CD14-positive monocyte (primary cell): ENCODE results near the gene KRTAP5-3. TPM values are rescaled to one million over a fixed set of nuclear protein-coding genes. Genes with fewer than 3 reads are reported as not detected.

Experiments
- DNase-seq, 3 donors: peaks; one replicate each; pipeline ENCODE4 v3.0.0-alpha.2; 2011 to 2022
- H2AFZ ChIP-seq: 2 replicates; pipeline ENCODE4 v1.6.0; 2012; ENCODE audit warnings: mild to moderate bottlenecking, low read depth, low read length, inconsistent platforms; ENCODE audit not compliant: insufficient read depth, poor library complexity, severe bottlenecking
- H3K27ac ChIP-seq, 2 donors: 1 replicate in 1 of 2; 2 replicates in 1 of 2; pipeline ENCODE4 v1.5.1; 2012 to 2013; ENCODE audit warnings: low read length in 2 of 2, control low read depth in 1 of 2, inconsistent platforms in 1 of 2, low read depth in 1 of 2, mild to moderate bottlenecking in 1 of 2
- H3K27me3 ChIP-seq, 2 donors: one replicate each; pipeline versions ENCODE4 v1.6.0 to v1.6.1; 2011 to 2013; ENCODE audit warnings: low read length in 2 of 2; ENCODE audit not compliant: control insufficient read depth in 2 of 2, insufficient read depth in 2 of 2
- H3K36me3 ChIP-seq, 2 donors: replicated peaks in 1 of 2; 1 replicate in 1 of 2; 2 replicates in 1 of 2; pipeline versions ENCODE4 v1.5.1 to v1.6.1; 2012 to 2013; ENCODE audit warnings: low read length in 2 of 2, control low read depth in 1 of 2, inconsistent platforms in 1 of 2, mild to moderate bottlenecking in 1 of 2; ENCODE audit not compliant: insufficient read depth in 2 of 2, control insufficient read depth in 1 of 2
- H3K4me1 ChIP-seq, 2 donors: 1 replicate in 1 of 2; 2 replicates in 1 of 2; pipeline versions ENCODE4 v1.5.1 to v1.6.1; 2012 to 2013; ENCODE audit warnings: low read length in 2 of 2, control low read depth in 1 of 2, inconsistent platforms in 1 of 2, mild to moderate bottlenecking in 1 of 2, moderate library complexity in 1 of 2; ENCODE audit not compliant: insufficient read depth in 2 of 2, control insufficient read depth in 1 of 2
- H3K4me2 ChIP-seq: replicated peaks from 2 replicates; pipeline ENCODE3; 2012; ENCODE audit warnings: low read length, moderate library complexity, mild to moderate bottlenecking; ENCODE audit not compliant: poor library complexity, severe bottlenecking; ENCODE audit errors: extremely low read depth
- H3K4me3 ChIP-seq, 3 experiments: fragments of 200-600 bp in 1 of 3; sonication (generic) in 1 of 3; replicated peaks in 1 of 3; 1 replicate in 2 of 3; 2 replicates in 1 of 3; pipeline ENCODE4 v1.5.1; 2011 to 2013; ENCODE audit warnings: low read length in 3 of 3, mild to moderate bottlenecking in 3 of 3, control low read depth in 2 of 3, low read depth in 2 of 3, inconsistent platforms in 1 of 3, moderate library complexity in 1 of 3
- H3K79me2 ChIP-seq: 2 replicates; pipeline ENCODE4 v1.6.0; 2012; ENCODE audit warnings: mild to moderate bottlenecking, control low read depth, inconsistent platforms, low read length, moderate library complexity; ENCODE audit not compliant: insufficient read depth
- H3K9ac ChIP-seq: 2 replicates; pipeline ENCODE4 v1.6.0; 2017; ENCODE audit warnings: low read length, mild to moderate bottlenecking; ENCODE audit not compliant: insufficient read depth, poor library complexity, severe bottlenecking
- H3K9me3 ChIP-seq, 2 donors: replicated peaks in 1 of 2; 1 replicate in 1 of 2; 2 replicates in 1 of 2; pipeline versions ENCODE4 v1.5.1 to v1.6.1; 2012 to 2013; ENCODE audit warnings: low read length in 2 of 2, control low read depth in 1 of 2; ENCODE audit not compliant: control insufficient read depth in 1 of 2, insufficient read depth in 1 of 2
- H4K20me1 ChIP-seq: 2 replicates; pipeline ENCODE4 v1.6.0; 2012; ENCODE audit warnings: mild to moderate bottlenecking, low read length, control low read depth, moderate library complexity; ENCODE audit not compliant: insufficient read depth
- H3K27ac Mint-ChIP-seq, 7 donors: one replicate each; pipeline ENCODE4 v1.8.0; 2020; ENCODE audit warnings: mild to moderate bottlenecking in 7 of 7, mixed read lengths in 7 of 7, moderate library complexity in 6 of 7, inconsistent platforms in 2 of 7
- H3K27me3 Mint-ChIP-seq, 3 donors: one replicate each; pipeline ENCODE4 v1.8.0; 2021 to 2022; ENCODE audit warnings: low read depth in 3 of 3, mild to moderate bottlenecking in 3 of 3, mixed read lengths in 3 of 3, moderate library complexity in 3 of 3, inconsistent platforms in 1 of 3
- H3K36me3 Mint-ChIP-seq, 2 donors: one replicate each; pipeline ENCODE4 v1.8.0; 2020; ENCODE audit warnings: mixed read lengths in 2 of 2, inconsistent platforms in 1 of 2, mild to moderate bottlenecking in 1 of 2
- H3K4me1 Mint-ChIP-seq: one replicate; pipeline ENCODE4 v1.8.0; 2020; ENCODE audit warnings: mild to moderate bottlenecking, mixed read lengths
- H3K4me3 Mint-ChIP-seq, 2 donors: one replicate each; pipeline ENCODE4 v1.8.0; 2020; ENCODE audit warnings: mild to moderate bottlenecking in 2 of 2, mixed read lengths in 2 of 2, moderate library complexity in 1 of 2
- H3K9me3 Mint-ChIP-seq, 7 donors: one replicate each; pipeline ENCODE4 v1.8.0; 2020 to 2022; ENCODE audit warnings: mixed read lengths in 7 of 7, mild to moderate bottlenecking in 6 of 7, moderate library complexity in 6 of 7, inconsistent platforms in 2 of 7
- CTCF ChIP-seq: fragments of 200-600 bp; IDR thresholded peaks from one replicate; pipeline ENCODE4 v1.8.0; 2022; ENCODE audit warnings: antibody characterized with exemption, mild to moderate bottlenecking
- WGBS: methylation state at CpG from one replicate; pipeline ENCODE4 v1.1.5; 2013; ENCODE audit warnings: missing lambda C conversion rate; ENCODE audit not compliant: insufficient coverage; 5-methylcytosine and 5-hydroxymethylcytosine counted together
- intact Hi-C, 2 donors: fragments of 100-400 bp; cut with micrococcal nuclease; formaldehyde crosslinking; loops; one replicate each; pipeline versions ENCODE4 v1.15.0 to v1.15.1; 2023
- polyA plus RNA-seq, 3 donors: library from polyadenylated mRNA; depleted of rRNA in 1 of 3; unstranded in 2 of 3; stranded (reverse) in 1 of 3; fragments of 300-500 nt in 2 of 3; fragments of >200 nt in 1 of 3; fragmentation: Illumina TruSeq in 2 of 3; gene quantifications; 1 replicate in 2 of 3; 2 replicates in 1 of 3; pipeline ENCODE4 v1.2.3, GENCODE V29; 2012 to 2021

Gene KRTAP5-3
- polyA plus RNA-seq, 3 donors: not detected

GRCh38 chr11:1652771-1653540, 44.7 kb upstream of the KRTAP5-3 start:
- Mint-ChIP-seq H3K27me3 (peaks cover 15 to 40% (median 19%) of the 10 kb centered on the region in 3 donors), H3K27ac (no peak overlapping the region)
- H3K4me2 ChIP-seq: no peak overlapping the region

GRCh38 chr11:1652442-1652770, 44.1 kb upstream of the KRTAP5-3 start:
- Histone ChIP-seq H4K20me1 (no peaks in the 10 kb centered on the region), H3K4me3 (no peak overlapping the region), H3K9me3 (no peaks in the 10 kb centered on the region), H3K79me2 (no peaks in the 10 kb centered on the region), H2AFZ (no peak overlapping the region), H3K9ac (no peak overlapping the region), H3K27me3 (peaks cover 0 to 18% of the 10 kb centered on the region in 2 donors), H3K4me2 (no peak overlapping the region), H3K27ac (no peak overlapping the region), H3K36me3 (no peaks in the 10 kb centered on the region), H3K4me1 (no peaks in the 10 kb centered on the region)
- WGBS: 55% methylated on average over 20 of the region's 20 CpGs
- H3K4me1 Mint-ChIP-seq: peaks cover 3% of the 10 kb centered on the region
- peaks cover 14 to 36% (median 14%) of the 10 kb centered on the region in 3 donors for H3K27me3 Mint-ChIP-seq
- no peaks in the 10 kb centered on the region for H3K36me3 Mint-ChIP-seq
- intact Hi-C loops: loop anchor here (2.0 to 5.0 kb wide), 3 partner anchors 40 to 505 kb away; no protein-coding TSS in a partner anchor
- DNase-seq: no peak
- H3K27ac Mint-ChIP-seq: no peak overlapping the region
- TF ChIP-seq CTCF: no peak
- H3K9me3 Mint-ChIP-seq: no peaks in the 10 kb centered on the region
- H3K4me3 Mint-ChIP-seq: peak overlapping the region in 1 of 2 donors; percentile 7

More at GRCh38 chr11:1652771-1653540, 44.7 kb upstream of the KRTAP5-3 start:
- DNase-seq: peak; percentile 51 to 61 (median 56)
- Histone ChIP-seq H3K4me1 (no peaks in the 10 kb centered on the region), H4K20me1 (no peaks in the 10 kb centered on the region), H3K36me3 (no peaks in the 10 kb centered on the region), H3K9me3 (no peaks in the 10 kb centered on the region), H2AFZ (no peak overlapping the region), H3K79me2 (no peaks in the 10 kb centered on the region), H3K27me3 (peaks cover 0 to 18% of the 10 kb centered on the region in 2 donors), H3K27ac (no peak overlapping the region), H3K4me3 (no peak overlapping the region), H3K9ac (no peak overlapping the region)
- Mint-ChIP-seq H3K4me3 (peak overlapping the region in 1 of 2 donors; percentile 51), H3K4me1 (peaks cover 3% of the 10 kb centered on the region), H3K36me3 (no peaks in the 10 kb centered on the region), H3K9me3 (no peaks in the 10 kb centered on the region)
- intact Hi-C loops: loop anchor here (2.0 to 5.0 kb wide), 3 partner anchors 39 to 504 kb away; no protein-coding TSS in a partner anchor
- peak; percentile 98 for TF ChIP-seq CTCF
- 39% methylated on average over 33 of the region's 34 CpGs for WGBS
